Measurements from ENCODE around the gene HINT2.

HINT2 gene

DNA sequence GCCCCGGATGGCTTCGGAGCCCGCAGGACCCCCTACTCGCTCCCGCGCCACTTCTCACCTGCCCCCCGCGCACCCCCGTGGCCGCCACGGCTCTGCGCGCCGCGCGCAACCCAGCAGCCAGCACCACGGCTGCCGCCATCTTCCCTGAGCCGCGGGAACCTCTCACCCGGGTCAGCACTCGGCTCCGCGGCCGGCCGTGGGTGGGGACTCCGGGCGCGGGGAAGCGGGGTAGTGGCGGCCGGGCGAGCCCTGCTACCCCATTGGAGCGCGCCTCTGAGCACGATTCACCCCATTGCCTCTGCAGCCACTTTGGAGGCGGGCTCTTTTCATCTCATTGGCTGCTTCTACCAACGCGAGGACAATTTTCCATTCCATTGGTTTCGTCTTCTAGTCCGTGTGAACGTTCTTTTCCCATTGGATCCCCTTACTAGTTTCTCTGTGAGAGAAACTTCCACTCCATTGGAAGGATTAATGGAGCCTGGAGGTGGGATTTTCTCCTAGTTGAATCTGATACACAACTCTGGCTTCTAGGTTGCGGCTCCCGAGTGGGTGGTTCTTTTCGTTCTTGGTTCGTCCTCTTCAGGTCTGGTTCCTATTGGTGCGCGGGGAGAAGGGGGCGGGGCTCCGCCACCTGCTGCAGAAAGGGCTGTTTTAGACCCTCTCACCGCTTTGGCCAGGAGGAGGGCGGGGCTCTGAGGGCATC is at the start of gene HINT2:
TSS of gene HINT2 (minus strand) at position 202 of the 703 bp plus-strand sequence. CDS start at position 139, 63 bp downstream.
- peak; percentile 97 for DNase-seq

GRCh38 chr9:35863583-35863982 is 48.7 kb upstream of the HINT2 start:
- DNase-seq, result no peak

DNA sequence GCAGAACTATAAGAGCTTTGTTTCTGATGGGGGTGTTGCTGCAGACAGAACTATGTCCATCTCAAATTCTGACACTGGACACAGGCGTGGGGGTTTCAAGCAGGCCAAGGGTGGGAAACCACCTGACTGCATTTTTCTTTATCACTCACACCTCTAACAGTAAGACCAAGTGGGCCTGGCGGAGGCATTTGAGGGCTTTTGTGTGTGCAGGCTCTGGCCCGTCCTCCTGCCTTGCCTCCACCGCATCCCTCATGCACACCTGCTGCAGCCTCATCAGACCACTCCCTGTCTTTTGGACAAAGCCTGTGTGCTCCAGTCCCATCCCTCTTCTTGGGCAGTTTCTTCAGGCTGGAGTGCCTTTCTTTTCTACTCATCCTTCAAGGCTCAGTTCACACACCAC is 47.5 kb upstream of the HINT2 start:
- no peak for DNase-seq

GRCh38 chr9:35861161-35861897 is 46.5 kb upstream of the HINT2 start:
- peak; percentile 11 for DNase-seq

- DNase-seq, result peak; percentile 20
These were observed 45.1 kb upstream of the HINT2 start for GRCh38 chr9:35859990-35860339.

DNA sequence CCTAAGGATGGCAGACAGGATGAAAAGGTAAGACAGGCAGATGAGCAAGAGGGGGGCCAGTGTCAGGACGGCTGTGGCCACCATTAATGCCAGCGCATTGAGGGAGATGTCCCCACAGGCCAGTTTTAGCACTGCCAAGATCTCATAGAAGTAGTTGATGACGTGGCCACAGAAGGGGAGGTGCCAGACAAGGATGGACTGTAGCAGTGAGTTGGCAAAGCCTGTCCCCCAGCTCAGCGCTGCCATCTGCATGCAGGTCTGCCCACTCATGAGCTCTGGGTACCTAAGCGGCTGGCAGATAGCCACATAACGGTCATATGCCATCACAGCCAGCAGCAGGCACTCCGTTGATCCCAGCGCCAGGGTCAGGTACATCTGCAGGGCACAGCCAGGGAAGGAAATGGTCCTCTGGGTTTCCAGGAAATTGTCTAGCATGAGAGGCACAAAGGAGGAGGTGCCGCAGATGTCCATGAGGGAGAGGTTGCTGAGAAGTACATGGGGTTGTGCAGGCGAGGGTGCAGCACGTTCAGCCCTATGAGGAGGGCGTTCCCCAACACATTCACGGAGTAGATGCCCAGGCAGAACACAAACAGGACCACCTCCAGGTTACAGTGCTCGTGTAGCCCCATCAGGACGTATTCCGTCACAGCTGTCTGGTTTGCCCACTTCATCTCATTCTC is 44.6 kb upstream of the HINT2 start:
- peak; percentile 33 for DNase-seq

DNA sequence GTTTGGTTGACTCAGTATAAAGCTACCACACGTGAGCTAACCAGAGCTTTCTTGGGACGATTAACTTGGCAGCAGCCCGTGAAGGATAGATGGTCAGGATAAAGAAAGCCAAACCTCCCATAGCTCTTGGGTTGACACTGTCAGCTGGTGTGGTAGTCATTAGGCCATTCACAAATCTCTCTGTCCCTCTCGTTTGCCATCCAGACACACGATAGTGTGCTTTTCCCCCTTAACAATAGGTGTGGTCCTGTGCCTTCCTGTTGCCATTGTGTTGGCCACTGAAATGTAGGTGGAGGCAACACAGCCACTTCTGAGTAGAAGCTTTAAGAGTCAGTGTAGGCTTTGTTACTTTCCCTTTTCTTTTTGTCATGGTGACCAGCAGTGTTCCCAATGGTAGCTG is 43.6 kb upstream of the HINT2 start:
- DNase-seq, result peak; percentile 8

DNA sequence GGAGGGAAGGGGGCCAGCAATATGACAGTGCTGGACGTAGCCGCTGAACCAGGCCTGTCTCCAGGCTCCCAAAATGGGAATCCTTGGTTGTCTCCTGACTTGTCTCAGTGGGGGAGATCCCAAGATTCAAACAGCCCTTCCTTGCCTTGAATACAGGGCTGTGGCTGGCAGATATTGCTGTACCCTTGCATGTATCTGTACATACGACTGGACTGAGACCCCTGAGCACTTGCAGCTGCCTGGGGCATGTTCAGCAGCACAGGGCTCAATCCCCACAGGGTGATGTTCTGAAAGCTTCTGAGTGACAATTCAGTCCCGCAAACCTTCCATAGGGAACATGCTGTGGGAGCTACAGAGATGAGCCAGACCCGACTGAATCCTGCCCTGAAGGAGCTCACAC is 42.0 kb upstream of the HINT2 start:
- peak; percentile 4 for DNase-seq

GRCh38 chr9:35856206-35856605 is 41.4 kb upstream of the HINT2 start:
- DNase-seq, result peak; percentile 3

DNA sequence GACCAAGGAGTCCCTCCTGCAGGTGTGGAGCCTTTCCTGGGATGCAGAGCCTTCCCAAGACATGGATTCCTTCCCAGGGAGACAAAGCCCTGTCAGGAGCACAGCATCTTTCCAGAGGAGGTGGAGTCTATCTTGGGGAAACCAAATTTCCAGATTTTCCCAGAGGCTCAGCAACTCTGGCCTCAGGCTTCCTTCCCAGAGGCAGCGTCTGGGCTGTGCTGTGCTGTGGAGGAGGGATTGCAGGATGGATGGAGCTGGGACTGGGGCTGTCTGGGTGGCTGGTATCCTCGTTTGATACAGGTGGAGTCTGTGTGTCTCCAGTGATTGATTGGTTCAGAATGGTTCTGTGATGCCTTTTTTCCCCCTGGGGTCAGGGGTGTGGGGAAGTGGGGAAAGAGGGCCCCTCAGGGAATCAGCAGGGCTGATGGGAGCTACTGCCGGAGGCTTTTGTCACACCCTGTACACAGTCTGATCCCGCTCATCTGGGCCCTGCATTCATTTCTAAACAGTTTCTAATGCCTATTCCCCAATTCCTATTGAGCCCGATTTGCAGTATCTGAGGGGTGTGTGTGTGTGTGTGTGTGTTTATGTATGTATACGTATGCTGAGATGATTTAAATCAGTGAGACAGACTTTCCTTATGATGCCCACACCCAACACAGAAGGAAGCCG is 39.4 kb upstream of the HINT2 start:
- DNase-seq, result peak; percentile 10

- DNase-seq, result peak; percentile 13
These were observed 38.3 kb upstream of the HINT2 start for GRCh38 chr9:35852876-35853865.

GRCh38 chr9:35852267-35852815 is 37.5 kb upstream of the HINT2 start:
- DNase-seq, result peak; percentile 7

GRCh38 chr9:35847792-35848572 is 33.1 kb upstream of the HINT2 start:
- no peak for DNase-seq

GRCh38 chr9:35845824-35846771 is 31.3 kb upstream of the HINT2 start:
- no peak for DNase-seq

DNA sequence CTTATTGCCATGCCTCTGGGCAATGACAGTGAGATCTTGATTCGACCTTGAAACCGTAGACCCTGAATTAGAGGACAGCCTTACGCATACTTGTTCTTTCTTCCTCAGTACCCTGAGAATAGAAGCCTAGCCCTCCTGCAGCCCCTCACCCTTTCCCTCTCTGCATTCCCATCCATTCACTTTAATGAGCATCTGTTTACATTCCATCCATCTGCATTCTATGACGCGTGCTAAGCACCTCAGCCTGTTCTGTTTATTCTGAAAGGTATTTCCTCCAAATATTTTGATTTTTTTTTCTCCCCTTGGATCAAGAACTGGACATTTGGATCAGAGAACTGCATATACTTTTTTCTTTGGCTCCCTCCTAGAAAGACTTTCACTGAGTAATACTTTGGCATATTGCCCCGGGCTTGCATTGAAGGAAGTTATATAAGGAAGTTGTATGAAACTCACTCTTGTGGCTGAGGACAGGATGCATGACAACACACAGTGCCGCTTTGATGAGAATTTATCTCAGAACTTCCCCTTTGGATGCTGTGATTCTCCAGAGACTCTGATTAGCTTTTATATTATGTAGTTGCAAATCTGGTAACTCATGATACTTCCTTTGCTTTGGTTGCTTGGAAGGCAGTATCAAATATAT is 29.9 kb upstream of the HINT2 start:
- peak; percentile 76 for DNase-seq

DNA sequence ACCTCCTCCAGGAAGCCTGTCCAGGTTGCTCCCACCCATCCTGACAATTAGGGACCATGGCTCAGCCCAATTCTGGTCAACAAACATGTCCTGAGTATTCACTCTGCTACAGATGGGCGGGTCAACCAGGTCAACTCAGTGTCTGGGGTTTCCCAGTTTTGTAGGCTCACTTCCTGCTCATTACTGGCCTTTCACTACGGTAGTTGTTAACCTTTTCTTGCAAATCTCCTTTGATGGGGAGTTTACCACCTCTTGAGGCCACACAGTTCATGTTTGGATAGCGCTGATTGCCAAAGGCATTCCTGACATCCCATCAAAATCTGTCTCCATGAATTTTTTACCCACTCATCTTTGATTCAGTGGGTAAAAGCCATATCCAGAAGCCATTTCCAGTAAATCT is 28.0 kb upstream of the HINT2 start:
- DNase-seq, result no peak

GRCh38 chr9:35842020-35842745 is 27.3 kb upstream of the HINT2 start:
- DNase-seq, result no peak

DNA sequence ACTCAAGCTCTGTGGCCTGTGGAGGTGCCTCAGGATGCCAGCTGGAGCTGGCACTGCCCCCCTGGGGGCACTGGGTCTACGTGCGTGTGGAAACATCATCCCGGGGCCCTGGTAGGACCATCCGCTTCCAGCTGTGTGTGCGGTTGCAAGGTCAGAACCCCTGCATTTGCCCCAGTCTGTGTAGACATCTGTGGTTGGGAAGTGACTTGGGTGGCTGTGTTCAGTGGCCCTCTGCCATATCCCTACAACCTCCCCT is 26.7 kb upstream of the HINT2 start:
- no peak for DNase-seq

Data from femur (tissue), 1 donor.